NCI-H1092 (cell line): ENCODE measurements around the gene DHX58.

Experiments
- DNase-seq: peaks from one replicate; lab custom pipeline; 2025; lab: John Stamatoyannopoulos, UW

Gene DHX58

DNA sequence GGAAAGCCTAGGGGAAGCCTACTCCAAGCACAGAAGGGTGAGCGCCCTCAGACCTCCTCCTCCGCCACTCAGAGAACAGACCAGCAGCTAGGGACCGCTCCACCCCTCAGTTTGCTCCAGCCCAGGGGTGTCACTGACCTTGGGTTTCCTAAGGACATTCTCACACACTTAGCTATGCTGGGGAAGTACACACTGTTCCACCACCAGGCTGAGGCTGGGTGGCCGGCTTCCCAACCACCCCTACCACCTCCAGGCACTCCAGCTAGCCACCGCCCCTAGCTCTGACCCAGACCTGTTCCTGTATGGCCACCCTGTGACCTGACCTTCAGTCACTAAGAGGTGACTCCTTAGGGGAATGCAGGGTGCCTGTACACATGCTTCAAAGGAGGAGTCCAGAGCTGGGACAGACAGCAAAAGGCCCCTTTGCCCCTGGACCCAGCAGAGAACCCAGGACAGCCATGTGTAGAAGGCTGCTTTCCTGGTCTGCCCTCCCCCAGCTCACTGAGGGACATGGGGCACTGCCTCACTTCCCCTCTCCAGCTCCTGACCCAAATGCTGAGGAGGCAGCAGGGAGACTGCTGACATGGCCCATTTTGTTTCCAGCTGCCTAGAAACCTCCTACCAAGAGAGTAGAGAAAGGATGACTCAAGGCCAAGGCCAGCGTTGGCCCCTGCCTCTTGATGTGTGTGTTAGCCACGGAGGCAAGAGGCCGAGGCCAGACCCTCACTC is 16.8 kb upstream of the DHX58 start:
- DNase-seq, result no peak

DNA sequence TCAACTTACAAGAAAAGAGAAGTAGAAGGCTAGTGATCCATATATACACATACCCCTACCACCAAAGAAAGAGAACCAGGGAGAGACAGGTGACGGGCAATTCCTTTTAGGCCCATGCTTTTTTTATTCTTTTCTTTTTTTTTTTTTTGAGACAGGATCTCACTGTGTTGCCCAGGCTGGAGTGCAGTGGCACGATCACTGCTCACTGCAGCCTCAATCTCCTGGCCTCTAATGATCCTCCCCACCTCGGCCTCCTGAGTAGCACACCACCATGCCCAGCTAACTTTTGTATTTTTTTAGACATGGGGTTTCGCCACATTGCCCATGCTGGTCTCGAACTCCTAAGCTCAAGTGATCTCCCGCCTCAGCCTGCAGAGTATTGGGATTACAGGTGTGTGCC is 14.9 kb upstream of the DHX58 start:
- no peak for DNase-seq

DNA sequence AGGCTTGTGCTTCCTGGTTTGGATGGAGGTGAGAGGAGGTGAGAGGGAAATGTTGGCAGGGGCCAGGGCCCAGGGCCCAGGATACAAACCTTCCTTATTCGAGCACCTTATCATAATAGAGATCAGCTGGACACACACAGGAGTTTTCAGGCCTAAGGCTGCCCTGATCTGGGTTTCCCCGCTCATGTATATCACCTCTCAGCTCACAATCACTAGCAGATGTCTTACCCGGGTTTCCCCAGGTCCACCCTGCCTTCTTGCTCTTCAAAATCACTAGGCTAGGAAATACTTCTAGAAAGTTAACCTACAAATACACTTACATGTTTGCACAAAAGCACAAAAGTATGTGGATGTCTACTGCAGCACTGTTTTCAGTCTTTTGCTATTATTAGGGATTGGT is 14.3 kb upstream of the DHX58 start:
- DNase-seq, result no peak

DNA sequence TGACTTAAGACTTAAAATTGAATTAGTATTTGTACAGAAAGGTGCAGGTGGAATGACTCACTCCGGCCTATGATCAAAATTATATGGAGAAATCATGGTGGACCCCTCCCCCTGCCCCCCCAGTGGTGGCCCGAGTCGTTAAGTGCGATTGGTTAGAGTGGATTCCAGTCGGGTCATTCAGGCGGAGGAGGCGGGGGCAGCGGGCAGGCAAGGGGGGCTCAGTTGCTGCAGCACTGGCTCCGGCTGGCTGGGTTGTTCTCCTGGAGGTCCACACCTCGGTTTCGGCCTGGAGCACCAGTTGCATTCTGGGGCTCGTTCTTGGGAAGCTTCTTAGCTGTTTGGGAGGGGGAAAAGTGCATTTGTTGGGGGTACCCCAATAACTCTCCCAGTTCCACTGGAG is 13.1 kb upstream of the DHX58 start:
- no peak for DNase-seq

DNA sequence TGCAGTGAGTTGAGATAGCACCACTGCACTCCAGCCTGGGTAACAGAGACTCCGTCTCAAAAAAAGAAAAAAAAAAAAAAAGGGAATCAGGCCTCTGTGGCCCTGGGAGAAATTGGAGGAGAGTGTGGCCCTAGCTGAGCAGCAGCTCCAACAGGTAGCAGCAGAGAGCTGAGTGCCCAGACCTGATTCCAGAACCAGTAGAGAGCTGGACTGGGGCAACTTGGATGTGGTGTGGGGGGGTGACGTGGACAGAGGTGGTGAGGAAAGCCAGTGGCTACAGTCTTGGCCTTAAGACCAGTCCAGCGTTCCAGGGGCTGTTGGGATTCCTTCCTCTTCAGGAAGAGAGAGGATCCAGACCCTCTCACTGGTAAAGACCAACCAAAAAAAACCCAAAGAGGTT is 11.7 kb upstream of the DHX58 start:
- no peak for DNase-seq

DNA sequence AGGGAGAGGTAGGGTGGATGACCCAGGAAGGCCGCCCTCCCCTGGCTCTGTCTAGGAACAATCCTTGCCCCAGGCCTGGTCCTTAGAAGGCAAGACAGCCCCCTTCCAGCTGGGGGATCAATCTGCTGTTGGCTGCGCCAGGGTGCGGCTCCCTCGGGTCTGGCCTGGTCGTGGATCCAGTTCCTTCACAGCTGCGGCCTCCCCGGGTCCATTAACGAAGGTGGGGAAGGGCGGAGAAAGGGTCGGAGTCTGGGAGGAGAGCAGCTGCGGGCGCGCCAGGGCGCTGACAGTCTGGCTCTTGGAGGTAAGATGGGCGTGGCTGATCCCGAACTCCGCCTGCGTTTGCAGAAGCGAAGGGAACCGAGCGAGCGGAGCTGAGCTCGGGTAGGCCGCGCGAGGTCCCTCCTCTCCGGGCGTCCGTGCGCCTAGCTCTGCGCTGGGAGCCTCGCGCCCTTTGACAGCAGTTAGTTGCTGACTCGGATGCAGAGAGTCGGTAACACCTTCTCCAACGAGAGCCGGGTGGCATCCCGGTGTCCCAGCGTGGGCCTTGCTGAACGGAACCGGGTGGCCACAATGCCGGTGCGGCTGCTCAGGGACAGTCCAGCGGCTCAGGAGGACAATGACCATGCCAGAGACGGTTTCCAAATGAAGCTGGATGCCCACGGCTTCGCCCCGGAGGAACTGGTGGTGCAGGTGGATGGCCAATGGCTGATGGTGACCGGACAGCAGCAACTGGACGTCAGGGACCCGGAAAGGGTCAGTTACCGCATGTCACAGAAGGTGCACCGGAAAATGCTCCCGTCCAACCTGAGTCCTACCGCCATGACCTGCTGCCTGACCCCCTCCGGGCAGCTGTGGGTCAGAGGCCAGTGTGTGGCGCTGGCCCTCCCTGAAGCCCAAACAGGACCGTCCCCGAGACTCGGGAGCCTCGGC is 10.1 kb upstream of the DHX58 start, which contains the start of gene HSPB9:
Gene HSPB9 (plus strand): TSS at position 434 of the 933 bp plus-strand sequence. CDS start 47 bp downstream, at position 481.
- DNase-seq, result no peak

DNA sequence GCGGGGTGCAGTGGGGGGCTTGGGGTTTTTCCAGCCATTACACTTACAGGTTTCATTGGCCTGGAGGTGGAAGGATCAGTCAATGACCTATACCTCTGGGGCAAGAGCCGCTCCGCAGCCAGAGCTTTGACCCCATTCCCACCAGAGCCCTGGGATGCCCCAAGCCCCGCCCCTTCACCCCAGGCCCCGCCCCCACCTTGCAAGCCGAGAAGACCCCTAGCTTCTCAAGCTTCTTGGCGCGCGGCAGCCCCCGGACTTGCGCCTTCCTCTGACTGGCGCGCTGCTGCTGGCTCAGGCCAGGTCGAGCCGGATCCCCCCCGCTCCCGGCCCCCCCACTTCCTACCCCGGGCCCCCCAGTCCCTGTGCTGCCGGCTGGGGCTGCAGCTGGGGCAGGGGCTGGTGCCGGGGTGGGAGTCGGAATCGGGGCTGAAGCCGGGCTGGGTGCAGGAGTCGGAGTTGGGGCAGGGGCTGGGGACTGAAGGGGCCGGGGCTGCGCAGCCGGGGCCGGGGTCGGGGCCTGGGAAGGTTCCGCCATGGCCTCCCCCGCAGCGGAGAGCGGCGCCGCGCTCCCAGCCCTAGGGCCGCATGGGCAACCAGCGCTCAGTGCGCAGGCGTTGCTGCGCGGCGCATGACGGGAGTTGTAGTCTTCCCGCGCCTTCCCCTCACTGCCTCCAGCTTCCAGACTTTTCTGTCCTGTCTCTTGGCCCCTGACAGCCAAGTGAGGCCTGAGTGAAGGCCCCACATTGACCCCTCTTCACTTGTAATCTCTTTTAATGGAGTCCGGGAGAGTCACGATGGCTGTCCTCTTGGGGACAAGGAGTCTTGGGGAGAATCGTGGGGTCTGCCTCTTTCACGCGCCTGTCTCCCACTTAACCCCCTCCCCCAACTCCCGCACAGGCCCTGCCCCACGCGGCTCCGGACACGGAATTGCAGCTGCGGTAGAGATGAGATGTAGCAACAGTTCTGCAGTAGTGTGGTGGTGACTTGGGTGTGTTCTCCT is 8.6 kb upstream of the DHX58 start, which contains the start of gene KAT2A:
Gene KAT2A (minus strand): TSS at position 598 of the 1,000 bp plus-strand sequence. CDS start 63 bp downstream, at position 535.
- DNase-seq, result peak; percentile 66

DNA sequence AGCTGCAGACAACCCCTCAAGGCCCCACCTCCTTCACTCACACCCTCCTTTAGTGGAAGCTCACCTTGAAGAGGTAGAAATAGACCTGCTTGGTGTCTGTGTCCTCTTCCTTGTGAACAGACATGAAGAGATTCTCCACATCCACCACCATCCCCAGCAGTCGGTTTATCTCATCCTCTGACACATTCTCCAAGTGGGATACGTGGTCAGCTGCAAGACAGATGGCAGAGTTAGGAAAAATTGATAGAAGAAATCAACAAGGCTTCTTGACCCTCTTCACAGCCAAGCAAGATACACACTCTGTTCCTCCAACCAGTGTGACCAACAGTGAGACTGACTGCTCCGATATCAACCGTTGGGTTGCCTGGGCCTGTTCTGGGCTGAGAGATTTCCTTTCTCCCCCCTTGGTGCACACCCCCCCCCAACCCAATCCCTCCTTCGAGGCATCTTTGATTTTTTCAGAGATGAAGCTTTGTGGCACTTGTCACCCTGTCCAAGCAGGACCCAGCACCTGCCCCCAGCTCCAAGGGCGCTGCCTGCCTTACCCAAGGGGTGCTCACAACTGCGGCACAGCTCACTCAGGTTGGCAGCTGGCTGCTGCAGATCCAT is 7.8 kb upstream of the DHX58 start:
- no peak for DNase-seq

DNA sequence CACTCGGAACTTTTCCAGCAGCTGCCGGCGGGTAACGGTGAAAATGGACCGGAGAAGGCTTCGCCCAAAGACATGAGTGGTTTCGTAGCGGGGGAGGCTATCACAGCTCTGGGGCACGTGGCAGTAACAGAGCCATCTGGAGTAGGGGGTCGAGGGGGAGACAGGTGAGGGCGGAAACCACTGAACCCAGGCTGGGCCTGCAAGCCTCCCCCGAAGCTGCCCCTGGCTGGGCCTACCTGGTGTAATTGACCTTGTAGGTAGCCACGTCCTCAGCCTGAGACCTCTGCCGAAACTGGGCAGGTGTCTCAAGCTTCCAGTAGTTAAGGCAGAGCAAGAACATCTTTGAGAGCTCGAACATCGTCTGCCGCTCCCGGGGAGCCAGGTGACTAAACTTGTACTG is 6.8 kb upstream of the DHX58 start:
- DNase-seq, result no peak

DNA sequence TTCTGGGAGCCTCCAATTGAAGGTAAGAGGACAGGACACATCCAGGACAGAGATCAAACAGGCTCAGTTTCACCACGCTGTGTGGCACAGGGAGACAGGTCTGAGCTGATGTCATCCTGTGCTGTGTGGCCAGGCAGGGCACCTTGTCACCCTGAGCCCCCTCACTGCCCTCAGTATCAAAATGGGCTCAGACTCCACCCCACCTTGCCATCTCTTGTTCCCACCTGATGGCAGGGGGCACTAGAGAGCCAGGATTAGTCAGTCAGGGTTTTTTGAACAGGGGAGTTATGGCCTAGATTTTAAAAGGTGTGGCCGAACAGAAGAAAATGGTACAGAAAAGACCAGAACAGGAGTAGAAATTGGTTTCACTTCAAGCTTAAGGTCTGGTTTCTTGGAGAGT is 6.0 kb upstream of the DHX58 start:
- no peak for DNase-seq

DNA sequence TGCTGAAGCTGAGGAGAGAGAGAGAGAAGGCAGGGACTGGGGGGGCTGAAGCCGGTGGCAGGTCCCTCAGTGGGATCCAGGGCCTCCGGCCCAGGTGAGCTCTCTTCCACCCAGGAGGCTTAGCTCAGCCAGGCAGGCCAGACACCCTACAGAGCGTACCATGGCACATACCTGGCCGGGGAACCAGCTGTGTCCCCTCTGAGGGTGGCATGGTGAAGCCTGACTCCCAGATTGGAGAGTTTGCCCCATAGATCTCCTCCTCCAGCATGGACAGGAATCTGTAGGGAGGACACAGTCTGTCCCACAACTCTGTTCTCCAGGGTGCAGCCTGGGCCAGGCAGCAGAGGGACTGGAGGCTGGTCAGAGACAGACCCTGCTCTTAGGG is 5.6 kb upstream of the DHX58 start:
- no peak for DNase-seq

DNA sequence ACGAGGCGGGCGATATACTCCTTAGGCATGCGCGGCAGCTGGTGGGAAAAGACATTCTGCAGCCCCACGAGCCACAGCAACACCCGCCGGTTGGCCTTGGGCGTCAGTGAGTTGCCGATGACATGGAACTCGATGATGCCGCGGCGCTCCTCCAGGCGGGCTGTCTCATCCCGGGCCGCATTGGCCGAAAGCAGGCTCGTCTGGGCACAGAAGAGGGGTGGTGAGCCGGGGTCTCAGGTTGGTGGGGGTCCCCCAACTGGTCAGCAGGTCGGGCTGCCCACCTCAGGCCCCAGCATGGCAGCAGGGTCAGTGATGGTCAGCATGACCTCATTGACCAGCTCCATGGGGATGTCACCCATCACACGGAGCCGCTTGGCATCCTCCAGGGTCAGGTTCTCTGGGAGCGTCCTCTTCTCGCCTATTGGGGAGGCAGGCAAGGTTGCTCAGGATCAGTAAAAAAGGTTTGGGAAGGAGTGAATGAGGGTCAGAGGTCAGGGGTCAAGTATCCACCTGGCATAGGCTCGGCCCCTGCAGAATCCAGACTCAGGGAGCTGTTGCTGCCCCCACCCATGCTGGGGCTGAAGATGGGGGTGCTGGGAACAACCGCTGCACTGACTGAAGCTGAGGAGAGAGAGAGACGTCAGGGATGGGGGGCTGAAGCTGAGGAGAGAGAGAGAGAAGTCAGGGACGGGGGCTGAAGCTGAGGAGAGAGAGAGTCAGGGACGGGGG is 5.0 kb upstream of the DHX58 start:
- DNase-seq, result no peak

DNA sequence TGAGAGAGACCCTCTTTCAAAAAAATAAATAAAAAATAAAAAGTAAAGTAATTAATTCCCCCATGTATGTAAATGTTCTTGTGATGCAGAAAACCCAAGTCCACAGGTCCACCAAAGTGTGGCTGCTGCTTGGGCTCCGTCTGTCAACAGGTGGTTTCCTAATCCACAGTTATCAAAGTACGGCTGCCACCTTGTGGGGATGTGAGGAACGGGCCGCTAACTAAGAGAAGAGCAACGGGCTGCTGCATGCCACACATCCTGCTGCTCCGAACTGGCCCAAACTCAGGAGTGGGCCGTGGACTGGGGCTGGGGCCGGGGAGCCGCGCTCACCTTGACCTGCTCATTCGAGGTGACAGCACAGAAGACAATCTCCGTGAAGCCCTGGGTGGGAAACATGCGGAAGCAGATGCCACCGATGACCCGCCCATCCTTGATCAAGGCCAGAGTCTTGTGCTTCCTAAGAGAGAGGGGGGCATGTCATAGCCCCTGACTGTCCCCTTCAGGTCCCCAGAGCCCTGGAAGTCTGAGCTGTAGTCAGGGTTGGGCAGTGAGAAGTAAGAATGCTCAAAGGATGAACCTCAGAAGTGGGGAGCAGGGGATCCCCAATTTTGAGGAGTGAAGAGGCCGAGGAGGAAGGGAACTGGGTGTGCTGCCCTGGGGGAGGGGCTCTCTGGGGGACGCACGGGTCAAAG is 4.3 kb upstream of the DHX58 start:
- DNase-seq, result peak; percentile 69

DNA sequence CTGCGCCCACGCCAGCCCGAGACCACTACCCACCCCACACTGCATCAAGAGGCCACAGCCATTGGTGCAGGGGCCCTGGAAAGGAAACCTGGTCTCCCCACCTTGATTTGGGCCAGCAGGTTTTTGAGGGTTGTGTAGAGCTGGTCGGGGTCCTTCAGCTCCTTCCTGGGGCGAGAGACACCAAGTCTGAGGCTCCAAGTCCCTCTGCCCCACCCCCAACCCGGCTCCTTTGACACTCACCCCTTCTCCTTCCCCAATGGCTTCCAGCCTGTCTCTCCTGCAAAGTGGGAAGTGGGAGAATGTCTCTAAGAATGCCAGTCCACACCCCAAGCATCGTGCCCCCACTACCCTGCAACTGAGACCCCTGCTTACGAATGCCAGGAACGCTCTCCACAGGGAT is 1.6 kb upstream of the DHX58 start:
- DNase-seq, result no peak

DNA sequence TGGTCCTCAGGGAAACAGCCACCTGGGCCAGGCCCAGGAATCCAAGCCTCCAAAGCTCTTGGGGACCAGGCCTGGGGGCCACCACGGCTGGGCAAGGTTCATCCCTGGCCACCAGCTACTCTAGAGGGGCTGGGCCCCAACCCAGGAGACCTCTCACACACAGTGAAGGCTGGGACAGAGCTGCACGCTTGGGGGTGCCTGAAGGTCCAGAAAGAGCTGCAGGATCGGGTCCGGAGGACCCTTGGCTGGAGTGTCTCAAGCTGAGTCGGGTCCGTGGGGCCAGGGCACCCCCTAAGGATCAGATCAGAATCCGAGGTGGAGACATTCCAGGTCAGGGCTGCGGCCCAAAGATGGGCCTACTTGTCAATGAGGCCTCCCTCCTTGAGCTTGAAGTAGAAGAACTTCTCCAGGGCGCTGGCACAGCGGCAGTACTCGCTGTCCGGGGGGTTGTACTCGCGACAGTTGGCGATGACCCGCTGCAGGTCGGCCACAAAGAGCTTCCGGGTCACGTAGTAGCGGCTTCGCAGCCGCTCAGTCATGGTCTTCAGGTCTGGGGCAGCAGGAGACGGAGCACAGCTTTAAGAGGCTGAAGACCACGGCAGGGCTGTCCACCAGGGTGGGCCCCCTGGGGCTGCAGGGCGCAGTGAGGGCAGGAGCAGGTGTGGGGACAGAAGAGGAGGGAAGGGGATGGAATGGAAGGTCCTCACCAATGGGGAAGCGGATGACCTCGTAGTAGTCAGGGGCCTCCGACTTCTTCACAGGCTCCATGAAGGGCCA is 967 bp upstream of the DHX58 start:
- no peak for DNase-seq

DNA sequence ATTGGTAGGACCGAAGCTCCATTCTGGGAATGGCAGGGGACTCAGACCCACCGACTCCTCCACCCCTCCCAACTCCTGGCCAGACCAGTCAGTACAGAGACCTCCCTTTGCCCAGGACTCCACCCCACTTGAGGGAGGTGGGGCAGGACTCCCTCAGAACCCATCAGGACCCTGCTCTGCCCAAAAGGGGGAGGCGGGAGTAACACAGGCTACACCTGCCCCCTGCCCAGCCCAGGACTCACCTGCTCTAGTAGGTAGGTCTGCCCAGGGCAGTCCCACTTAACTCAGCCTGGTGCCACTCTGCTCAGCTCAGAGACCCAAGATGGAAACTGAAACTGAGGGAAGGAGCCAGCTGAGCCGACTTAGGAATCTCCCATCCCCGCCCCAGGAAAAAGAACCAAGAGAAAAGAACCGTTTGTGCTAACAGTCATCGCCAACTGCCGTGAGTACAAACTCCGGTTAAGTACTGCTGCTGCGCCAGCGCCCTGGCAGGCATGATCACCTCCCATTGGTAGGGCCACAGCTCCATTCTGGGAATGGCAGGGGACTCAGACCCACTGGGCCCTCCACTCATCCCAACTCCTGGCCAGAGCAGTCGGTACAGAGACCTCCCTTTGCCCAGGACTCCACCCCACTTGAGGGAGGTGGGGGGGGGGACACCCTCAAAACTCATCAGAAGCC is 503 bp downstream of the DHX58 start:
- no peak for DNase-seq

DNA sequence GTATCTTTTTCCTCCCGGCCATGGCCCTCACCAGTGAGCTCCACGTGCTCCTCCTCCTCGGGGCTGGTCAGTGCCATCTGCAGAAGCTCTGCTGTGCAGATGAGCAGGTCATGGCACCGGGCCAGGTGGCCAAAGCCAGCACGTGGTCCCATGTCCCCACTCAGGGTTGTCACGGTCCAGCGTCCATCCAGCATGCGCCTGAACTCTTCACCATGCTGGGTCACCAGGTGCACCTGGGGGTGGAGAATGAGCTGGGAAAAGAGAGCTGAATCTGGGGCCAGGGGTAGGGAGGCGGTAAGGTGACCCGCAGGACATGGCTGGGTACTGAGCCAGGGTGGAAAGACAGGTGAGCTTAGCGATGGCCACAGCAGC is 1.3 kb downstream of the DHX58 start:
- no peak for DNase-seq

DNA sequence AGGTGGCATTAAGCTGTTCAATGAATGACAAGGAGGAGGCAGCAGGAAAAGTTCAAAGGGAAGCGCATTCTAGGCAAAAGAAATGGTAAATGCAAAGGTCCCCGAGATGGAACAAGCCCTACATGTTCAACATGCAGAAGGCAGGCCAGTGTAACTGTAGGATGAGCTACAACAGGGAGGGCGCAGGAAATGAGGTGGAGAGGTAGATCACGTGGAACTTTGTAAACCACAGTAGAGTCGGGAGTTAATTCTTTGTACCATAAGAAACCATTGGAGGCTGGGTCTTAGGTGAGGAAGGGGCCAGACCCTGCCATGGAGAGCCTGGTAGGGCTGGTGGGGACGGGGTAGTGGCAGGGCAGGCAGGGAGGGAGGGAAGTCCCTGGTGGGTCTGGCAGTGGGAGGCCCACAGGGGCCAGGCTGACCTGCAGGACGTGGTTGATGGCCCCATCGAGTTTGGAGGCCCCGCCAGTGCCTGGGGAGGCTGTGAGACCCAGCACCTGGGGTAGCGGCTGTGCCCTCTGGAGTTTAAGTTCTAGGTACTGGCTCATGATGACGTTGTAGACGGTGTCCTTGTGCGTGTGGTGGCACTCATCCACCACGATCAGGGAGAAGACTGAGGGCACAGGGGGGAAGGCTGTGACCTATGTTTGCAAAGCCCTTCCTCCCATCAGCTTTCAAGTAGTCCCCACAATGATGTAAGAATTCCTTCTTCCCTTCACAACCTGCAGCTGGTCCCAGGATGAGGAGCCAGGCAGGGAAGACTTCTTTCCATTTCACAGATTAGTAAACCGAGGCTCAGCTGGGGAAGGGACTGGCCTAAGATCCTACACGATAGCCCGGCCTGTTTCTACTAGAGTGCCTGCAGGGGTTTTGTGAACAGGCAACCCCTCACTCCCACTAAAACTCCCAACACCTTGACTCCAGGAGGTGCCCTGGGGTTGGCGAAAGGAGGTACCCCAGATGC is 1.9 kb downstream of the DHX58 start:
- no peak for DNase-seq
